Measurements from ENCODE around the gene FGD3.

DNA sequence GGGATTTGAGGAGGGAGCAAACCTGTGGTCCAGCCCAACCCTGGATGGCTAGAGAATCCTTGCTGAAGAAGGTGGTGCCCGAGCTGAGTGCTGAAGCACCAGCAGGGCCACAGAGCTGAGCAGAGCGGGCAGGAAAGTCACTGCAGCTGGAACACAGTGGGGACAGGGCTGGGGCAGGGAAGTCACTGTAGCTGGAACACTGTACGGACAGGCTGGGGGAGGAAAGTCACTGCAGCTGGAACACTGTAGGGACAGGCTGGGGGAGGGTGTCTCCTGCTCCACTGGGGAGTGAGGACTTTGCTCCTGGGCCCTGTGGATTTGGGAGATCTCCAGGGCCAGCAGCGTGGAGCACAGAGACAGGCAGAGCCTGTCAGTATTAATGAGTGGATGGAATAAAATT lies 102.2 kb downstream of the FGD3 start:
- TF ChIP-seq, protein P1, sequence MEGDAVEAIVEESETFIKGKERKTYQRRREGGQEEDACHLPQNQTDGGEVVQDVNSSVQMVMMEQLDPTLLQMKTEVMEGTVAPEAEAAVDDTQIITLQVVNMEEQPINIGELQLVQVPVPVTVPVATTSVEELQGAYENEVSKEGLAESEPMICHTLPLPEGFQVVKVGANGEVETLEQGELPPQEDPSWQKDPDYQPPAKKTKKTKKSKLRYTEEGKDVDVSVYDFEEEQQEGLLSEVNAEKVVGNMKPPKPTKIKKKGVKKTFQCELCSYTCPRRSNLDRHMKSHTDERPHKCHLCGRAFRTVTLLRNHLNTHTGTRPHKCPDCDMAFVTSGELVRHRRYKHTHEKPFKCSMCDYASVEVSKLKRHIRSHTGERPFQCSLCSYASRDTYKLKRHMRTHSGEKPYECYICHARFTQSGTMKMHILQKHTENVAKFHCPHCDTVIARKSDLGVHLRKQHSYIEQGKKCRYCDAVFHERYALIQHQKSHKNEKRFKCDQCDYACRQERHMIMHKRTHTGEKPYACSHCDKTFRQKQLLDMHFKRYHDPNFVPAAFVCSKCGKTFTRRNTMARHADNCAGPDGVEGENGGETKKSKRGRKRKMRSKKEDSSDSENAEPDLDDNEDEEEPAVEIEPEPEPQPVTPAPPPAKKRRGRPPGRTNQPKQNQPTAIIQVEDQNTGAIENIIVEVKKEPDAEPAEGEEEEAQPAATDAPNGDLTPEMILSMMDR (IDR thresholded peaks at IDR 0.05) = no peak
- TF ChIP-seq POLR2A (IDR thresholded peaks at IDR 0.05) = no peak
